Bronchial epithelial cell (primary cell): ENCODE results near the gene BCL6. TPM values are rescaled to one million over a fixed set of nuclear protein-coding genes. Genes with fewer than 3 reads are reported as not detected.

ENCODE experiments used
- DNase-seq: peaks from one replicate; pipeline ENCODE4 v3.0.0-alpha.2; 2010; ENCODE audit warnings: low read depth
- FAIRE-seq: peaks from 2 replicates; lab custom pipeline; 2011; peaks lifted over from hg19 to GRCh38; lab: Jason Lieb, UNC
- H3K27me3 ChIP-seq: 2 replicates; pipeline ENCODE4 v1.5.1; 2011; ENCODE audit warnings: low read length; ENCODE audit not compliant: control insufficient read depth, insufficient read depth
- H3K36me3 ChIP-seq: 2 replicates; pipeline ENCODE4 v1.5.1; 2011; ENCODE audit warnings: low read length; ENCODE audit not compliant: control insufficient read depth, insufficient read depth
- H3K4me3 ChIP-seq: 2 replicates; pipeline ENCODE4 v1.5.1; 2011; ENCODE audit warnings: mild to moderate bottlenecking, low read depth, low read length, control low read depth
- CTCF ChIP-seq: IDR thresholded peaks from 2 replicates; pipeline ENCODE4 v1.5.1; 2011; ENCODE audit warnings: mild to moderate bottlenecking, moderate library complexity, low read length, control low read depth, inconsistent platforms; ENCODE audit not compliant: insufficient read depth, severe bottlenecking
- total RNA-seq: library from RNA; depleted of rRNA; stranded (reverse); fragments of >200 nt; gene quantifications from 2 replicates; pipeline ENCODE4 v1.2.1, GENCODE V29; 2014

The BCL6 gene
- total RNA-seq, 1 donor from 2014 or later, result 6.8 TPM

GRCh38 chr3:187729598-187729997 is 15.7 kb downstream of the BCL6 start:
- DNase-seq (no peak), FAIRE-seq (no peak)
- H3K27me3 ChIP-seq, result no peaks in the 10 kb centered on the region
- no peak overlapping the region for H3K4me3 ChIP-seq
- no peak for TF ChIP-seq CTCF
- H3K36me3 ChIP-seq, result peaks cover 61% of the 10 kb centered on the region

GRCh38 chr3:187728940-187729583 is 16.2 kb downstream of the BCL6 start:
- DNase-seq (no peak), FAIRE-seq (peak; percentile 18)
- no peak for TF ChIP-seq CTCF
- H3K36me3 ChIP-seq, result peaks cover 61% of the 10 kb centered on the region
- no peak overlapping the region for H3K4me3 ChIP-seq
- no peaks in the 10 kb centered on the region for H3K27me3 ChIP-seq

GRCh38 chr3:187728248-187728647 is 17.0 kb downstream of the BCL6 start:
- no peak for FAIRE-seq
- no peak overlapping the region for H3K4me3 ChIP-seq
- no peak for DNase-seq
- H3K27me3 ChIP-seq, result no peaks in the 10 kb centered on the region
- H3K36me3 ChIP-seq, result peaks cover 57% of the 10 kb centered on the region
- no peak for TF ChIP-seq CTCF

GRCh38 chr3:187726564-187726963 is 18.7 kb downstream of the BCL6 start:
- DNase-seq (no peak), FAIRE-seq (no peak)
- H3K36me3 ChIP-seq, result peaks cover 53% of the 10 kb centered on the region
- TF ChIP-seq CTCF, result no peak
- H3K27me3 ChIP-seq, result no peaks in the 10 kb centered on the region
- no peak overlapping the region for H3K4me3 ChIP-seq

- H3K27me3 ChIP-seq, result no peaks in the 10 kb centered on the region
- no peak for TF ChIP-seq CTCF
- H3K36me3 ChIP-seq, result peaks cover 50% of the 10 kb centered on the region
- DNase-seq, result no peak
- no peak for FAIRE-seq
- no peak overlapping the region for H3K4me3 ChIP-seq
These were observed 19.5 kb downstream of the BCL6 start for GRCh38 chr3:187725653-187726370.
